Kidney (tissue), 14 donors: ENCODE results near the gene PCNX1. TPM values are rescaled to one million over a fixed set of nuclear protein-coding genes. Genes with fewer than 3 reads are reported as not detected.
"Not testable (repeated sequence)": the region's sequence is repeated elsewhere in the genome, so short reads cannot be mapped to it uniquely, and the experiment has no call there.

Experiments used
- DNase-seq, 5 donors: peaks; one replicate each; pipeline ENCODE4 v3.0.0-alpha.2; 2013 to 2020
- FAIRE-seq: peaks from 2 replicates; lab custom pipeline; 2012; peaks lifted over from hg19 to GRCh38; lab: Jason Lieb, UNC
- H3K27ac ChIP-seq, 2 donors: one replicate each; pipeline ENCODE4 v1.7.0; 2013; ENCODE audit warnings: low read depth in 2 of 2, low read length in 2 of 2, inconsistent platforms in 1 of 2
- H3K27me3 ChIP-seq: one replicate; pipeline ENCODE4 v1.7.1; 2013; ENCODE audit warnings: low read length, inconsistent platforms; ENCODE audit not compliant: control insufficient read depth, insufficient read depth
- H3K36me3 ChIP-seq, 3 donors: one replicate each; pipeline versions ENCODE4 v1.7.0 to v1.7.1; 2013; ENCODE audit warnings: low read length in 3 of 3, control low read depth in 1 of 3, inconsistent platforms in 1 of 3; ENCODE audit not compliant: insufficient read depth in 3 of 3, control insufficient read depth in 2 of 3
- H3K4me1 ChIP-seq, 3 donors: one replicate each; pipeline versions ENCODE4 v1.7.0 to v1.7.1; 2013; ENCODE audit warnings: low read length in 3 of 3, inconsistent platforms in 1 of 3, low read depth in 1 of 3; ENCODE audit not compliant: control insufficient read depth in 2 of 3, insufficient read depth in 2 of 3
- H3K4me3 ChIP-seq, 3 donors: one replicate each; pipeline versions ENCODE4 v1.7.0 to v1.8.1; 2013; ENCODE audit warnings: low read length in 3 of 3, control low read depth in 1 of 3, inconsistent platforms in 1 of 3
- H3K9ac ChIP-seq, 3 donors: one replicate each; pipeline versions ENCODE4 v1.7.0 to v1.7.1; 2013; ENCODE audit warnings: low read length in 3 of 3, control low read depth in 1 of 3, inconsistent platforms in 1 of 3
- H3K9me3 ChIP-seq, 3 donors: one replicate each; pipeline versions ENCODE4 v1.7.0 to v1.7.1; 2013; ENCODE audit warnings: low read length in 3 of 3, control low read depth in 1 of 3, inconsistent platforms in 1 of 3; ENCODE audit not compliant: control insufficient read depth in 2 of 3, insufficient read depth in 1 of 3
- intact Hi-C: fragments of 100-400 bp; cut with DNase I; formaldehyde crosslinking; loops from one replicate; pipeline ENCODE4 v1.11.1; 2022
- polyA plus RNA-seq: library from polyadenylated mRNA; stranded (reverse); fragments of 350-450 nt; fragmentation: Illumina TruSeq; extraction: RNeasy Lipid Tissue Mini Kit (QIAGEN cat#74804); gene quantifications from one replicate; pipeline ENCODE4 v1.2.3, GENCODE V29; 2014; ENCODE audit warnings: low read depth, low replicate concordance; ENCODE audit not compliant: insufficient read depth
- total RNA-seq: library from RNA; stranded (reverse); fragmentation: NEBNext Ultra II Directional; extraction: Animal tissue kit (Norgen Biotek cat#: 25700); gene quantifications from one replicate; pipeline ENCODE4 v1.2.1, GENCODE V29; 2021
- TF ChIP-seq, protein P1 (sequence below): IDR thresholded peaks from 3 replicates; pipeline ENCODE4 v1.5.1; 2012; ENCODE audit warnings: mild to moderate bottlenecking, moderate library complexity, borderline replicate concordance; ENCODE audit not compliant: insufficient read depth; ENCODE audit errors: extremely low read depth
- donor health status: control.
- donor health status: control.
- donor health status: control.
- donor health status: control.
- donor health status: control.
- donor health status: DM: yes; HTN: yes; CAD: no.
- donor health status: Normal renal cell carcinoma (clear cell type).

The PCNX1 gene
- total and polyA plus RNA-seq, 2 donors from 2014 or later: 16.2 to 55.2 TPM

DNA sequence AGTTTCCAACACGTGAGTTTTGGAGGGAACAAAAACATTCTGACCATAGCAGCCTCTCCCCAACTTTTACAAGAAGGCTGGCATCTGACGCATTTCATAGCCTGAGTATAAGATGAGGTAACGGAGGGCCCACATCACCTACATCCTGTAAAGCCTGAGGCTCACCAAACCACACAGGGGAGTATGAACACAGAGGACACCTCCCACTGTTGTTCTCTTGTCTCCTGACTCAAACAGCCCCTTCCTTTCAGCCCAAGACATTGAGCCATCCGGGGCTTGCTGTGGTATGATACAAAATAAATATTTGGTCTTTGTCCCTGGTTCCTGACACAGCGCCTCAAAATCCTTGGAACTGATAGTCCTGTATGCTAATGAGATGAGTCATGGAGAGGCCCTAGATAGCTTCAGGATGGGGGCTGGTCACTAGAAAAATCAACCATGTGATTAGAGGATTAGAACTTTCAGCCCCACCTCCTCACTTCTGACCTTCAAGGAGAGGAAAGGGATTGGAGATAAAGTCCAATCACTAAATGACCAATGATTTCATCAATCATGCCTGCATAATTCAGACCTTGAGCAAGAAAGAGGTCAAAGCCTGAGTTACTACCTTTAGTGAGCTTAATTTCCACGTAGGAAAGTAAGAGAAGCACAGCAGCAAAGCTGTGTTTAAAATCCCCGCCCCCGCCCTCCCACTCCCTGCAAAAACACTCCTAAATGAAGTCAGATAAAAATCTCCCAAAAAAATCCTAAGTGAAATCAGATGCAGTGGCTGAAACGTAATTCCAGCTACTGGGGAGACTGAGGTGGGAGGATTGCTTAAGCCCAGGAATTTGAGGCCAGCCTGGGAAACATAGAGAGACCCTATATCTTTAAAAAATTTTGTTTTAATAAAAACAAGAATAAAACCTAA lies 236.4 kb downstream of the PCNX1 start:
- Histone ChIP-seq H3K4me1 (peaks cover 0 to 12% (median 9%) of the 10 kb centered on the region in 3 donors), H3K36me3 (no peaks in the 10 kb centered on the region), H3K9ac (no peak overlapping the region), H3K27ac (peak overlapping the region in 1 of 2 donors; percentile 27), H3K9me3 (no peaks in the 10 kb centered on the region), H3K27me3 (no peaks in the 10 kb centered on the region), H3K4me3 (no peak overlapping the region)
- intact Hi-C loops: loop anchor here (5.0 kb wide), 1 partner anchor 609 kb away; no protein-coding TSS in a partner anchor
- TF ChIP-seq, protein P1, sequence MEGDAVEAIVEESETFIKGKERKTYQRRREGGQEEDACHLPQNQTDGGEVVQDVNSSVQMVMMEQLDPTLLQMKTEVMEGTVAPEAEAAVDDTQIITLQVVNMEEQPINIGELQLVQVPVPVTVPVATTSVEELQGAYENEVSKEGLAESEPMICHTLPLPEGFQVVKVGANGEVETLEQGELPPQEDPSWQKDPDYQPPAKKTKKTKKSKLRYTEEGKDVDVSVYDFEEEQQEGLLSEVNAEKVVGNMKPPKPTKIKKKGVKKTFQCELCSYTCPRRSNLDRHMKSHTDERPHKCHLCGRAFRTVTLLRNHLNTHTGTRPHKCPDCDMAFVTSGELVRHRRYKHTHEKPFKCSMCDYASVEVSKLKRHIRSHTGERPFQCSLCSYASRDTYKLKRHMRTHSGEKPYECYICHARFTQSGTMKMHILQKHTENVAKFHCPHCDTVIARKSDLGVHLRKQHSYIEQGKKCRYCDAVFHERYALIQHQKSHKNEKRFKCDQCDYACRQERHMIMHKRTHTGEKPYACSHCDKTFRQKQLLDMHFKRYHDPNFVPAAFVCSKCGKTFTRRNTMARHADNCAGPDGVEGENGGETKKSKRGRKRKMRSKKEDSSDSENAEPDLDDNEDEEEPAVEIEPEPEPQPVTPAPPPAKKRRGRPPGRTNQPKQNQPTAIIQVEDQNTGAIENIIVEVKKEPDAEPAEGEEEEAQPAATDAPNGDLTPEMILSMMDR: no peak
- FAIRE-seq (no peak), DNase-seq (no peak)

DNA sequence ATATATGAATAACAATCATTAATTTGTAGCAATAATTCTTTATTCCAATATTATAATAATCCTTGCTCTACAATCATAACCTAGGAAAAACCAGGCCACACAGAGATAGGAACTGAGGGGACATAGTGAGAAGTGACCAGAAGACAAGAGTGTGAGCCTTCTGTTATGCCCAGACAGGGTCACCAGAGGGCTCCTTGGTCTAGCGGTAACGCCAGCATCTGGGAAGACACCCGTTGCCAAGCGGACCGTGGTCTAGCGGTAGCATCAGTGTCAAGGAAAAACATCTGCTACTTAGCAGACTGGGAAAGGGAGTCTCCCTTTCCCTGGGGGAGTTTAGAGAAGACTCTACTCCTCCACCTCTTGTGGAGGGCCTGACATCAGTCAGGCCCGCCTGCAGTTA lies 240.1 kb downstream of the PCNX1 start:
- DNase-seq, H3K4me3 ChIP-seq, H3K27me3 ChIP-seq, H3K9ac ChIP-seq, FAIRE-seq, H3K4me1 ChIP-seq, H3K36me3 ChIP-seq, H3K27ac ChIP-seq, intact Hi-C loops: not testable (repeated sequence)
- peaks cover 0 to 17% (median 0%) of the 10 kb centered on the region in 3 donors for H3K9me3 ChIP-seq

DNA sequence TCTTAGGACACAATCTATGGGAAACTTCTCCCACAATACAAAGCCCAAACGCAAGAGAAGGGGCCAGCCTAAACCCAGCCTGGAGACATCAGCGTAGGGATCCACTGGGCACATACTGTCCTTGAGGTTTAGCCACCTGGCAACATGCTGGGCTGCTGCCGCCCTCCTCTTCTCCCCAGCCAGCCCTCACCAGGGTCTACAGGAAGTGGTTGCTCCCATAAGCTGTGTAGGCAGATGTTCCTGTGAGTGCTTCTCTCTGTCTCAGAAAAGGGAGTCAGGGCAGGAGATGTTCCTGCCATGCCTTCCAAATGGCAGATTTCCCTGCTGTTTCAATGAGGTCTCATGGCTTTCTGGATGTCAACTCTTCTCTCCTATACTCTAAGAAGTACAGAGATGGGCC lies 241.4 kb downstream of the PCNX1 start:
- TF ChIP-seq, protein P1: no peak
- DNase-seq (no peak), FAIRE-seq (no peak)
- Histone ChIP-seq H3K4me1 (peaks cover 0 to 3% (median 2%) of the 10 kb centered on the region in 3 donors), H3K4me3 (no peak overlapping the region), H3K9me3 (peaks cover 0 to 17% (median 0%) of the 10 kb centered on the region in 3 donors), H3K9ac (no peak overlapping the region), H3K27me3 (no peaks in the 10 kb centered on the region), H3K27ac (no peak overlapping the region), H3K36me3 (no peaks in the 10 kb centered on the region)
- intact Hi-C loops: no loop called here

DNA sequence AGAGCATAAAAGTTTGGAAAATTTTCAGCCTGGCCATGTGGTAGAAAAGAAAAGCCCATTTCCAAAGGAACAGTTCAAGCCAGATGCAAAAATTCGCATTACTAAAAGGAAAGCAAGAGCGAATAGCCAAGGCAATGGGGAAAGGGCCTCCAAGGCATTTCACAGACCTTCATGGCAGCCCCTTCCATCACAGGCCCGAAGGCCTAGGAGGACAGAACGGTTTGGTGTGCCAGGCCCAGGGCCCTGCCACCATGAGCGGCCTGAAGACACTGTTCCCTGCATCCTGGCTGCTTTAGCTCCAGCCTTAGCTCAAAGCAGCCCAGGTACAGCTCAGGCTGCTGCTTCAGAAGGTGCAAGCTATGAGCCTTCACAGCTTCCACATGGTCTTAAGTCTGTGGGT lies 243.5 kb downstream of the PCNX1 start:
- intact Hi-C loops: loop anchor here (10.0 kb wide), 1 partner anchor 154 kb away; no protein-coding TSS in a partner anchor
- Histone ChIP-seq H3K9me3 (peaks cover 0 to 17% (median 0%) of the 10 kb centered on the region in 3 donors), H3K27me3 (no peaks in the 10 kb centered on the region), H3K4me1 (peaks cover 0 to 2% (median 0%) of the 10 kb centered on the region in 3 donors), H3K4me3 (no peak overlapping the region), H3K27ac (no peak overlapping the region), H3K9ac (no peak overlapping the region), H3K36me3 (no peaks in the 10 kb centered on the region)
- no peak for DNase-seq
- TF ChIP-seq, protein P1: no peak
- no peak for FAIRE-seq
